Naive thymus-derived CD8-positive, alpha-beta T cell (primary cell): Measurements from ENCODE around the gene CASP1. TPM values are rescaled to one million over a fixed set of nuclear protein-coding genes. Genes with fewer than 3 reads are reported as not detected.
"Not testable (repeated sequence)": the region's sequence is repeated elsewhere in the genome, so short reads cannot be mapped to it uniquely, and the experiment has no call there.

Experiments used
- ATAC-seq, 2 donors: fragments of 150-1000 bp; cut with Tn5 transposase in 1 of 2; sonication (Bioruptor Pico), chemical (Tn5 transposase) in 1 of 2; 1 replicate in 1 of 2; 2 replicates in 1 of 2; pipeline ENCODE4 v1.10.0; 2021; ENCODE audit warnings: mild to moderate bottlenecking in 2 of 2, moderate library complexity in 2 of 2
- POLR2A ChIA-PET: fragments of 350-600 bp; sonication (Branson Sonifier 250); formaldehyde crosslinking; loops from one replicate; lab custom pipeline; 2021; ENCODE audit warnings: antibody characterized with exemption; lab: Charles Lee
- DNase-seq, 10 donors: peaks; one replicate each; pipeline versions ENCODE4 v3.0.0 to v3.0.0-alpha.2; 2020 to 2022
- H3K27ac Mint-ChIP-seq, 10 donors: one replicate each; pipeline ENCODE4 v1.8.0; 2020 to 2022; ENCODE audit warnings: mild to moderate bottlenecking in 10 of 10, mixed read lengths in 10 of 10, moderate library complexity in 4 of 10, inconsistent platforms in 1 of 10
- H3K27me3 Mint-ChIP-seq, 5 donors: one replicate each; pipeline ENCODE4 v1.8.0; 2021 to 2022; ENCODE audit warnings: mixed read lengths in 5 of 5
- H3K36me3 Mint-ChIP-seq, 3 donors: one replicate each; pipeline ENCODE4 v1.8.0; 2020 to 2022; ENCODE audit warnings: mixed read lengths in 3 of 3, mild to moderate bottlenecking in 2 of 3, inconsistent platforms in 1 of 3
- H3K4me1 Mint-ChIP-seq, 4 donors: one replicate each; pipeline ENCODE4 v1.8.0; 2021 to 2022; ENCODE audit warnings: mixed read lengths in 4 of 4
- H3K4me3 Mint-ChIP-seq, 10 donors: one replicate each; pipeline ENCODE4 v1.8.0; 2020 to 2022; ENCODE audit warnings: mild to moderate bottlenecking in 10 of 10, mixed read lengths in 10 of 10, moderate library complexity in 6 of 10, inconsistent platforms in 1 of 10
- H3K9me3 Mint-ChIP-seq, 9 donors: one replicate each; pipeline ENCODE4 v1.8.0; 2020 to 2022; ENCODE audit warnings: mixed read lengths in 9 of 9, mild to moderate bottlenecking in 3 of 9, inconsistent platforms in 1 of 9, moderate library complexity in 1 of 9
- polyA plus RNA-seq, 3 donors: library from polyadenylated mRNA; unstranded; fragments of 300-500 nt; fragmentation: Illumina TruSeq; gene quantifications; one replicate each; pipeline ENCODE4 v1.2.3, GENCODE V29; 2021
- total RNA-seq, 8 experiments: library from RNA in 2 of 8; stranded (reverse) in 2 of 8; gene quantifications; one replicate each; pipeline ENCODE4 v1.2.3 and lab custom pipeline; 2021 to 2026

Gene CASP1
- total RNA-seq = 10 to 100 TPM; 42.8 to 47.3 TPM
- 10 to 100 TPM; 63.9 to 96.1 (median 65.3) TPM for polyA plus RNA-seq
- 6.6 to 24.3 (median 20.7) reads per million in 6 experiments for total RNA-seq (lab: John Stamatoyannopoulos, UW)

- Mint-ChIP-seq H3K27ac (peak within 1 kb of the TSS; percentile 87 to 100 (median 98)), H3K4me1 (peaks cover 24 to 50% (median 48%) of the 10 kb centered on the region in 4 donors), H3K9me3 (peaks cover 0 to 2% (median 0%) of the 10 kb centered on the region in 9 donors), H3K36me3 (peaks cover 21 to 43% (median 42%) of the 10 kb centered on the region in 3 donors), H3K27me3 (no peaks in the 10 kb centered on the region), H3K4me3 (peak within 1 kb of the TSS; percentile 86 to 99 (median 94))
- POLR2A ChIA-PET = interaction anchor here (0.6 to 1.3 kb wide), 4 partner anchors 9 to 116 kb away, joined by 3 to 8 read pairs (median 4); no protein-coding TSS in a partner anchor
- DNase-seq (peak in 5 of 10 donors; percentile 18 to 55 (median 41)), ATAC-seq (peak; percentile 75 to 83)
These were observed at the start of gene CASP1 for GRCh38 chr11:105034813-105035620. TSS of gene CASP1 (minus strand) at chr11:105035144. CDS start at chr11:105035113, 31 bp downstream.

GRCh38 chr11:105081412-105082150, 46.6 kb upstream of the CASP1 start:
- ATAC-seq (no peak), DNase-seq (no peak)
- no peaks in the 10 kb centered on the region for H3K9me3 Mint-ChIP-seq
- POLR2A ChIA-PET = no interaction called here
- H3K27me3 Mint-ChIP-seq = peaks cover 12 to 41% (median 15%) of the 10 kb centered on the region in 5 donors
- no peak overlapping the region for H3K27ac Mint-ChIP-seq
- peaks cover 4 to 14% (median 9%) of the 10 kb centered on the region in 4 donors for H3K4me1 Mint-ChIP-seq
- no peak overlapping the region for H3K4me3 Mint-ChIP-seq
- no peaks in the 10 kb centered on the region for H3K36me3 Mint-ChIP-seq

- peaks cover 12 to 41% (median 15%) of the 10 kb centered on the region in 5 donors for H3K27me3 Mint-ChIP-seq
- ATAC-seq, POLR2A ChIA-PET, H3K9me3 Mint-ChIP-seq, DNase-seq, H3K36me3 Mint-ChIP-seq: not testable (repeated sequence)
- H3K27ac Mint-ChIP-seq = peak overlapping the region in 2 of 10 donors; percentile 33 to 36
- peak overlapping the region in 1 of 10 donors; percentile 21 for H3K4me3 Mint-ChIP-seq
- H3K4me1 Mint-ChIP-seq = peaks cover 4 to 14% (median 9%) of the 10 kb centered on the region in 4 donors
These were observed 45.4 kb upstream of the CASP1 start for GRCh38 chr11:105080171-105080906.

GRCh38 chr11:105078283-105078682, 43.3 kb upstream of the CASP1 start:
- DNase-seq (no peak), ATAC-seq (no peak)
- Mint-ChIP-seq H3K4me1 (peaks cover 4 to 12% (median 9%) of the 10 kb centered on the region in 4 donors), H3K27ac (no peak overlapping the region), H3K36me3 (no peaks in the 10 kb centered on the region), H3K4me3 (no peak overlapping the region), H3K9me3 (no peaks in the 10 kb centered on the region), H3K27me3 (peaks cover 12 to 40% (median 13%) of the 10 kb centered on the region in 5 donors)
- POLR2A ChIA-PET = no interaction called here

GRCh38 chr11:105077141-105077790, 42.3 kb upstream of the CASP1 start:
- H3K4me3 Mint-ChIP-seq, POLR2A ChIA-PET, H3K9me3 Mint-ChIP-seq, H3K27ac Mint-ChIP-seq, H3K36me3 Mint-ChIP-seq, DNase-seq, ATAC-seq: not testable (repeated sequence)
- peaks cover 4 to 12% (median 9%) of the 10 kb centered on the region in 4 donors for H3K4me1 Mint-ChIP-seq
- peaks cover 8 to 30% (median 13%) of the 10 kb centered on the region in 5 donors for H3K27me3 Mint-ChIP-seq

- ATAC-seq = no peak
- Mint-ChIP-seq H3K27me3 (peaks cover 7 to 19% (median 7%) of the 10 kb centered on the region in 5 donors), H3K27ac (no peak overlapping the region), H3K4me3 (no peak overlapping the region), H3K4me1 (peaks cover 7 to 17% (median 14%) of the 10 kb centered on the region in 4 donors), H3K36me3 (no peaks in the 10 kb centered on the region), H3K9me3 (no peaks in the 10 kb centered on the region)
- DNase-seq = no peak
- POLR2A ChIA-PET = no interaction called here
These were observed 39.2 kb upstream of the CASP1 start for GRCh38 chr11:105074166-105074530.

- H3K27me3 Mint-ChIP-seq = peaks cover 5 to 13% (median 7%) of the 10 kb centered on the region in 5 donors
- POLR2A ChIA-PET = no interaction called here
- H3K27ac Mint-ChIP-seq = no peak overlapping the region
- DNase-seq (no peak), ATAC-seq (no peak)
- no peaks in the 10 kb centered on the region for H3K36me3 Mint-ChIP-seq
- H3K4me1 Mint-ChIP-seq = peaks cover 7 to 17% (median 14%) of the 10 kb centered on the region in 4 donors
- no peaks in the 10 kb centered on the region for H3K9me3 Mint-ChIP-seq
- H3K4me3 Mint-ChIP-seq = no peak overlapping the region
These were observed 38.7 kb upstream of the CASP1 start for GRCh38 chr11:105073456-105074165.

- DNase-seq, POLR2A ChIA-PET, H3K36me3 Mint-ChIP-seq, H3K27me3 Mint-ChIP-seq, H3K27ac Mint-ChIP-seq, H3K4me3 Mint-ChIP-seq, ATAC-seq, H3K9me3 Mint-ChIP-seq: not testable (repeated sequence)
- H3K4me1 Mint-ChIP-seq = peaks cover 5 to 17% (median 14%) of the 10 kb centered on the region in 4 donors
These were observed 37.1 kb upstream of the CASP1 start for GRCh38 chr11:105072080-105072479.

GRCh38 chr11:105071089-105071732, 36.3 kb upstream of the CASP1 start:
- Mint-ChIP-seq H3K27ac (peak overlapping the region in 2 of 10 donors; percentile 53 to 57), H3K36me3 (no peaks in the 10 kb centered on the region), H3K4me1 (peaks cover 3 to 17% (median 14%) of the 10 kb centered on the region in 4 donors), H3K27me3 (no peaks in the 10 kb centered on the region), H3K9me3 (no peaks in the 10 kb centered on the region), H3K4me3 (peak overlapping the region in 6 of 10 donors; percentile 2 to 61 (median 54))
- ATAC-seq = no peak
- POLR2A ChIA-PET = no interaction called here
- DNase-seq = no peak

- Mint-ChIP-seq H3K36me3 (no peaks in the 10 kb centered on the region), H3K4me1 (peaks cover 3 to 17% (median 14%) of the 10 kb centered on the region in 4 donors), H3K27ac (peak overlapping the region in 2 of 10 donors; percentile 2 to 57), H3K9me3 (no peaks in the 10 kb centered on the region), H3K4me3 (peak overlapping the region in 3 of 10 donors; percentile 4 to 58 (median 15)), H3K27me3 (no peaks in the 10 kb centered on the region)
- ATAC-seq (no peak), DNase-seq (peak in 1 of 10 donors; percentile 4)
- POLR2A ChIA-PET = no interaction called here
These were observed 35.4 kb upstream of the CASP1 start for GRCh38 chr11:105070306-105070705.

GRCh38 chr11:105069749-105070148, 34.8 kb upstream of the CASP1 start:
- not testable (repeated sequence) for ATAC-seq, DNase-seq, H3K36me3 Mint-ChIP-seq, H3K27me3 Mint-ChIP-seq, H3K9me3 Mint-ChIP-seq, H3K4me3 Mint-ChIP-seq
- Mint-ChIP-seq H3K4me1 (peaks cover 3 to 17% (median 14%) of the 10 kb centered on the region in 4 donors), H3K27ac (peak overlapping the region in 1 of 10 donors; percentile 57)
- POLR2A ChIA-PET = interaction anchor here (0.7 kb wide), 1 partner anchor 38 kb away, joined by 3 read pairs; no protein-coding TSS in a partner anchor
